ENCODE data around the gene CFAP46. TPM values are rescaled to one million over a fixed set of nuclear protein-coding genes. Genes with fewer than 3 reads are reported as not detected.

Gene CFAP46
- polyA plus RNA-seq, 1 donor from 2014 or later: 2.6 TPM

- no peak overlapping the region for H3K4me2 ChIP-seq (ENCODE audit: low read length)
- no peaks in the 10 kb centered on the region for H3K79me2 ChIP-seq (replicated peaks; ENCODE audit: insufficient read depth, low read length)
- H3K27me3 ChIP-seq (ENCODE audit: insufficient read depth, low read depth, low read length): no peaks in the 10 kb centered on the region
- no peaks in the 10 kb centered on the region for H3K9me3 ChIP-seq (ENCODE audit: low read length)
- TF ChIP-seq REST (IDR thresholded peaks at IDR 0.05; ENCODE audit: borderline replicate concordance): no peak
- no peak for TF ChIP-seq CTCF (IDR thresholded peaks at IDR 0.05; ENCODE audit: poor library complexity, severe bottlenecking)
- no peak for TF ChIP-seq RAD21 (conservative IDR thresholded peaks at IDR 0.05)
- no peak for TF ChIP-seq MXI1 (conservative IDR thresholded peaks at IDR 0.05; ENCODE audit: poor library complexity, severe bottlenecking)
- no peak for TF ChIP-seq SMC3 (conservative IDR thresholded peaks at IDR 0.05; ENCODE audit: poor library complexity)
- no peak for TF ChIP-seq POLR2AphosphoS5 (IDR thresholded peaks at IDR 0.05)
- TF ChIP-seq EP300 (conservative IDR thresholded peaks at IDR 0.05; ENCODE audit: poor library complexity, severe bottlenecking): no peak
- TF ChIP-seq TAF1 (IDR thresholded peaks at IDR 0.05; ENCODE audit: low read depth): no peak
- TF ChIP-seq EZH2 (IDR thresholded peaks at IDR 0.05; ENCODE audit: borderline replicate concordance, insufficient read depth, low read length, poor library complexity, severe bottlenecking): no peak
- no peak overlapping the region for H2AFZ ChIP-seq (ENCODE audit: low read depth, low read length)
- no peaks in the 10 kb centered on the region for H4K20me1 ChIP-seq (ENCODE audit: insufficient read depth)
- no peaks in the 10 kb centered on the region for H3K36me3 ChIP-seq (ENCODE audit: insufficient read depth, low read length)
- no peak overlapping the region for H3K4me3 ChIP-seq (ENCODE audit: low read length)
- H3K9me2 ChIP-seq (ENCODE audit: insufficient read depth, low read length): no peaks in the 10 kb centered on the region
- no peak overlapping the region for H3K27ac ChIP-seq (ENCODE audit: low read length)
- no peak overlapping the region for H3K9ac ChIP-seq (ENCODE audit: low read length)
- no peaks in the 10 kb centered on the region for H3F3A ChIP-seq (ENCODE audit: insufficient read depth, low read length, poor library complexity, severe bottlenecking)
These were observed 11.1 kb upstream of the CFAP46 start for GRCh38 chr10:132953428-132953827.

GRCh38 chr10:132951926-132952325 lies 9.6 kb upstream of the CFAP46 start:
- no peaks in the 10 kb centered on the region for H3K36me3 ChIP-seq (ENCODE audit: insufficient read depth, low read length)
- no peaks in the 10 kb centered on the region for H3K9me3 ChIP-seq (ENCODE audit: low read length)
- no peak overlapping the region for H2AFZ ChIP-seq (ENCODE audit: low read depth, low read length)
- H3F3A ChIP-seq (ENCODE audit: insufficient read depth, low read length, poor library complexity, severe bottlenecking): no peaks in the 10 kb centered on the region
- no peak overlapping the region for H3K4me2 ChIP-seq (ENCODE audit: low read length)
- H3K27me3 ChIP-seq (ENCODE audit: insufficient read depth, low read depth, low read length): no peaks in the 10 kb centered on the region
- TF ChIP-seq POLR2AphosphoS5 (IDR thresholded peaks at IDR 0.05) (no peak), TAF1 (IDR thresholded peaks at IDR 0.05; ENCODE audit: low read depth) (no peak), RAD21 (conservative IDR thresholded peaks at IDR 0.05) (no peak), SMC3 (conservative IDR thresholded peaks at IDR 0.05; ENCODE audit: poor library complexity) (no peak), CTCF (IDR thresholded peaks at IDR 0.05; ENCODE audit: poor library complexity, severe bottlenecking) (no peak), EZH2 (IDR thresholded peaks at IDR 0.05; ENCODE audit: borderline replicate concordance, insufficient read depth, low read length, poor library complexity, severe bottlenecking) (no peak), EP300 (conservative IDR thresholded peaks at IDR 0.05; ENCODE audit: poor library complexity, severe bottlenecking) (no peak), MXI1 (conservative IDR thresholded peaks at IDR 0.05; ENCODE audit: poor library complexity, severe bottlenecking) (no peak), REST (IDR thresholded peaks at IDR 0.05; ENCODE audit: borderline replicate concordance) (no peak)
- H3K27ac ChIP-seq (ENCODE audit: low read length): no peak overlapping the region
- H3K79me2 ChIP-seq (replicated peaks; ENCODE audit: insufficient read depth, low read length): no peaks in the 10 kb centered on the region
- no peak overlapping the region for H3K9ac ChIP-seq (ENCODE audit: low read length)
- H4K20me1 ChIP-seq (ENCODE audit: insufficient read depth): no peaks in the 10 kb centered on the region
- no peaks in the 10 kb centered on the region for H3K9me2 ChIP-seq (ENCODE audit: insufficient read depth, low read length)
- no peak overlapping the region for H3K4me3 ChIP-seq (ENCODE audit: low read length)

All from neural cell (in vitro differentiated cells).